Measurements from ENCODE around the gene UGT1A9. TPM values are rescaled to one million over a fixed set of nuclear protein-coding genes. Genes with fewer than 3 reads are reported as not detected.
"Not testable (repeated sequence)": the region's sequence is repeated elsewhere in the genome, so short reads cannot be mapped to it uniquely, and the experiment has no call there.

Gene UGT1A9
- total RNA-seq, 1 donor from 2014 or later: not detected

DNA sequence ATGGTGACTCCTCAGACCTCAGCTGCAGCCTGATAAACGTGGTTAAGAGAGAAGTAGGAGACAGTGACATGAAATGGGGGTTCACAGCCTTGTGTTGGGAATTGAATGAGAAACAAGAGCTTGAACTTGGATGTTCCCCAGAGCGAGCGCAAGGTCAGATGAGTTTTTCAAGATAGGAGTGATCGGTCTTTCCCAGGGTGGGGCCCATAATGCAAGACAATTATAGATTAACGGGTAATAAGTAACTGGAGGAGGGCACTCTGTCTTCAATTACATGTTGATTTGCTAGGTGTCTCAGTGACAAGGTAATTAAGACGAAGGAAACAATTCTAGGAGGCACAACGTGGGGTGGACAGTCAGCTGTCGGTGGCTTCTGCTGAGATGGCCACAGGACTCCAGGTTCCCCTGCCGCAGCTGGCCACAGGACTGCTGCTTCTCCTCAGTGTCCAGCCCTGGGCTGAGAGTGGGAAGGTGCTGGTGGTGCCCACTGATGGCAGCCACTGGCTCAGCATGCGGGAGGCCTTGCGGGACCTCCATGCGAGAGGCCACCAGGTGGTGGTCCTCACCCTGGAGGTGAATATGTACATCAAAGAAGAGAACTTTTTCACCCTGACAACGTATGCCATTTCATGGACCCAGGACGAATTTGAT, 41.0 kb downstream of the UGT1A9 start, which contains the start of gene UGT1A5:
TSS of gene UGT1A5 (plus strand) at position 297 of the 651 bp plus-strand sequence. CDS start at position 382, 85 bp downstream.
- intact Hi-C loops (cut with DNase I): no loop called here
- H3K4me1 ChIP-seq: peaks cover 7% of the 10 kb centered on the region
- H3K4me3 ChIP-seq: no peak within 1 kb of the TSS
- no peak within 1 kb of the TSS for H3K27ac ChIP-seq
- H3K27me3 ChIP-seq: no peaks in the 10 kb centered on the region
- no peaks in the 10 kb centered on the region for H3K36me3 ChIP-seq
- TF ChIP-seq, protein P1, sequence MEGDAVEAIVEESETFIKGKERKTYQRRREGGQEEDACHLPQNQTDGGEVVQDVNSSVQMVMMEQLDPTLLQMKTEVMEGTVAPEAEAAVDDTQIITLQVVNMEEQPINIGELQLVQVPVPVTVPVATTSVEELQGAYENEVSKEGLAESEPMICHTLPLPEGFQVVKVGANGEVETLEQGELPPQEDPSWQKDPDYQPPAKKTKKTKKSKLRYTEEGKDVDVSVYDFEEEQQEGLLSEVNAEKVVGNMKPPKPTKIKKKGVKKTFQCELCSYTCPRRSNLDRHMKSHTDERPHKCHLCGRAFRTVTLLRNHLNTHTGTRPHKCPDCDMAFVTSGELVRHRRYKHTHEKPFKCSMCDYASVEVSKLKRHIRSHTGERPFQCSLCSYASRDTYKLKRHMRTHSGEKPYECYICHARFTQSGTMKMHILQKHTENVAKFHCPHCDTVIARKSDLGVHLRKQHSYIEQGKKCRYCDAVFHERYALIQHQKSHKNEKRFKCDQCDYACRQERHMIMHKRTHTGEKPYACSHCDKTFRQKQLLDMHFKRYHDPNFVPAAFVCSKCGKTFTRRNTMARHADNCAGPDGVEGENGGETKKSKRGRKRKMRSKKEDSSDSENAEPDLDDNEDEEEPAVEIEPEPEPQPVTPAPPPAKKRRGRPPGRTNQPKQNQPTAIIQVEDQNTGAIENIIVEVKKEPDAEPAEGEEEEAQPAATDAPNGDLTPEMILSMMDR (IDR thresholded peaks at IDR 0.05): no peak
- TF ChIP-seq POLR2AphosphoS5 (IDR thresholded peaks at IDR 0.05; ENCODE audit: insufficient read depth in 1 of 2, low read depth in 1 of 2) (no peak), POLR2A (IDR thresholded peaks at IDR 0.05) (no peak)
- no peaks in the 10 kb centered on the region for H3K9me3 ChIP-seq
- DNase-seq (ENCODE audit: extremely low spot score in 2 of 2): no peak

DNA sequence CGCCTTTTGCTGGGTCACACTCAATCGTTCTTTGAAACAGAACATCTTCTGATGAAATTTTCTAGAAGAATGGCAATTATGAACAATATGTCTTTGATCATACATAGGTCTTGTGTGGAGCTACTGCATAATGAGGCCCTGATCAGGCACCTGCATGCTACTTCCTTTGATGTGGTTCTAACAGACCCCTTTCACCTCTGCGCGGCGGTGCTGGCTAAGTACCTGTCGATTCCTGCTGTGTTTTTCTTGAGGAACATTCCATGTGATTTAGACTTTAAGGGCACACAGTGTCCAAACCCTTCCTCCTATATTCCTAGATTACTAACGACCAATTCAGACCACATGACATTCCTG, 41.5 kb downstream of the UGT1A9 start:
- Histone ChIP-seq H3K4me3 (no peak overlapping the region), H3K9me3 (no peaks in the 10 kb centered on the region), H3K36me3 (no peaks in the 10 kb centered on the region), H3K4me1 (peaks cover 3% of the 10 kb centered on the region), H3K27me3 (no peaks in the 10 kb centered on the region), H3K27ac (no peak overlapping the region)
- DNase-seq (ENCODE audit: extremely low spot score in 2 of 2): no peak
- TF ChIP-seq, protein P1 (IDR thresholded peaks at IDR 0.05): no peak
- TF ChIP-seq POLR2A (IDR thresholded peaks at IDR 0.05): no peak
- no peak for TF ChIP-seq POLR2AphosphoS5 (IDR thresholded peaks at IDR 0.05; ENCODE audit: insufficient read depth in 1 of 2, low read depth in 1 of 2)
- intact Hi-C loops (cut with DNase I): no loop called here

DNA sequence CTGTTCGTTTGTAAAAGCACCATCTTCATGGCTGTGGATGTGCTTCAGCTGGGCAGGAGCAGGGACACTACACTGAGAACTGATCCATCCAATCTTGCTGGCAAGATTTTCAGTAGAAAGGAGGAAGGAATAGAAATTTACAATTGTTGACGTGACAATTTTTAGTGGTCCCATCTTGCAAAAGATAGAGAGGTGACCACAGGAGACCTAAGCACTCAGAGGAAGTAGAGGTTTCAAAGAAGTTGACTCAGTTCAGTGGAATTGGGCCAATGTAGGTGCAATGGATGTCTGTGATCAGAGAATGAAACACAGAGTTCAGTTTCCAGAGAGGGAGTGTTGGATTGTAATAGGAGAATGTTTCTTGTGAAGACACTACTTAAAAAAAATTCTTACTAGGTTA, 42.4 kb downstream of the UGT1A9 start:
- Histone ChIP-seq H3K27me3 (no peaks in the 10 kb centered on the region), H3K4me3 (no peak overlapping the region), H3K4me1 (no peaks in the 10 kb centered on the region), H3K27ac (no peak overlapping the region), H3K9me3 (no peaks in the 10 kb centered on the region), H3K36me3 (no peaks in the 10 kb centered on the region)
- intact Hi-C loops (cut with DNase I): no loop called here
- DNase-seq (ENCODE audit: extremely low spot score in 2 of 2): no peak
- TF ChIP-seq POLR2AphosphoS5 (IDR thresholded peaks at IDR 0.05; ENCODE audit: insufficient read depth in 1 of 2, low read depth in 1 of 2) (no peak), POLR2A (IDR thresholded peaks at IDR 0.05) (no peak)
- TF ChIP-seq, protein P1 (IDR thresholded peaks at IDR 0.05): no peak

DNA sequence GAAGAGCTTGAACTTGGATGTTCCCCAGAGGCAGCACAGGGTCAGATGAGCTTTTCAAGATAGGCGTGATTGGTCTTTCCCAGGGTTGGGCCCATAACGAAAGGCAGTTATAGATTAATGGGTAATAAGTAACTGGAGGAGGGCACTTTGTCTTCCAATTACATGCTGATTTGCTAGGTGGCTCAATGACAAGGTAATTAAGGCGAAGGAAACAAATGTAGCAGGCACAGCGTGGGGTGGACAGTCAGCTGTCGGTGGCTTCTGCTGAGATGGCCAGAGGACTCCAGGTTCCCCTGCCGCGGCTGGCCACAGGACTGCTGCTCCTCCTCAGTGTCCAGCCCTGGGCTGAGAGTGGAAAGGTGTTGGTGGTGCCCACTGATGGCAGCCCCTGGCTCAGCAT, 46.9 kb downstream of the UGT1A9 start, which contains the start of gene UGT1A4:
TSS of gene UGT1A4 (plus strand) at position 185 of the 400 bp plus-strand sequence. CDS start at position 270, 85 bp downstream.
- H3K4me1 ChIP-seq: no peaks in the 10 kb centered on the region
- no peaks in the 10 kb centered on the region for H3K36me3 ChIP-seq
- intact Hi-C loops (cut with DNase I): no loop called here
- no peak for DNase-seq (ENCODE audit: extremely low spot score in 2 of 2)
- no peaks in the 10 kb centered on the region for H3K27me3 ChIP-seq
- H3K9me3 ChIP-seq: no peaks in the 10 kb centered on the region
- TF ChIP-seq POLR2A (IDR thresholded peaks at IDR 0.05) (no peak), POLR2AphosphoS5 (IDR thresholded peaks at IDR 0.05; ENCODE audit: insufficient read depth in 1 of 2, low read depth in 1 of 2) (no peak)
- H3K27ac ChIP-seq: no peak within 1 kb of the TSS
- no peak within 1 kb of the TSS for H3K4me3 ChIP-seq

DNA sequence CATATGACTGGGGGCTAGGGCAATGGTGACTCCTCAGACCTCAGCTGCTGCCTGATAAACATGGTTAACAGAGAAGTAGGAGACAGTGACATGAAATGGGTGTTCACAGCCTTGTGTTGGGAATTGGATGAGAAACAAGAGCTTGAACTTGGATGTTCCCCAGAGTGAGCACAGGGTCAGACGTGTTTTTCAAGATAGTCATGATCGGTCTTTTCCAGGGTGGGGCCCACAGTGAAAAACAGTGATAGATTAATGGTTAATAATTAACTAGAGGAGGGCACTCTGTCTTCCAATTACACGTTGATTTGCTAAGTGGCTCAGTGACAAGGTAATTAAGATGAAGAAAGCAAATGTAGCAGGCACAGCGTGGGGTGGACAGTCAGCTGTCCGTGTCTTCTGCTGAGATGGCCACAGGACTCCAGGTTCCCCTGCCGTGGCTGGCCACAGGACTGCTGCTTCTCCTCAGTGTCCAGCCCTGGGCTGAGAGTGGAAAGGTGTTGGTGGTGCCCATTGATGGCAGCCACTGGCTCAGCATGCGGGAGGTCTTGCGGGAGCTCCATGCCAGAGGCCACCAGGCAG, 57.1 kb downstream of the UGT1A9 start, which contains the start of gene UGT1A3:
TSS of gene UGT1A3 (plus strand) at position 320 of the 579 bp plus-strand sequence. CDS start at position 405, 85 bp downstream.
- no peaks in the 10 kb centered on the region for H3K4me1 ChIP-seq
- H3K27me3 ChIP-seq: no peaks in the 10 kb centered on the region
- no peaks in the 10 kb centered on the region for H3K9me3 ChIP-seq
- intact Hi-C loops (cut with DNase I): no loop called here
- H3K27ac ChIP-seq: no peak within 1 kb of the TSS
- DNase-seq (ENCODE audit: extremely low spot score in 2 of 2): no peak
- no peaks in the 10 kb centered on the region for H3K36me3 ChIP-seq
- TF ChIP-seq POLR2AphosphoS5 (IDR thresholded peaks at IDR 0.05; ENCODE audit: insufficient read depth in 1 of 2, low read depth in 1 of 2): no peak
- TF ChIP-seq, protein P1 (IDR thresholded peaks at IDR 0.05): no peak
- TF ChIP-seq POLR2A (IDR thresholded peaks at IDR 0.05): no peak
- no peak within 1 kb of the TSS for H3K4me3 ChIP-seq

DNA sequence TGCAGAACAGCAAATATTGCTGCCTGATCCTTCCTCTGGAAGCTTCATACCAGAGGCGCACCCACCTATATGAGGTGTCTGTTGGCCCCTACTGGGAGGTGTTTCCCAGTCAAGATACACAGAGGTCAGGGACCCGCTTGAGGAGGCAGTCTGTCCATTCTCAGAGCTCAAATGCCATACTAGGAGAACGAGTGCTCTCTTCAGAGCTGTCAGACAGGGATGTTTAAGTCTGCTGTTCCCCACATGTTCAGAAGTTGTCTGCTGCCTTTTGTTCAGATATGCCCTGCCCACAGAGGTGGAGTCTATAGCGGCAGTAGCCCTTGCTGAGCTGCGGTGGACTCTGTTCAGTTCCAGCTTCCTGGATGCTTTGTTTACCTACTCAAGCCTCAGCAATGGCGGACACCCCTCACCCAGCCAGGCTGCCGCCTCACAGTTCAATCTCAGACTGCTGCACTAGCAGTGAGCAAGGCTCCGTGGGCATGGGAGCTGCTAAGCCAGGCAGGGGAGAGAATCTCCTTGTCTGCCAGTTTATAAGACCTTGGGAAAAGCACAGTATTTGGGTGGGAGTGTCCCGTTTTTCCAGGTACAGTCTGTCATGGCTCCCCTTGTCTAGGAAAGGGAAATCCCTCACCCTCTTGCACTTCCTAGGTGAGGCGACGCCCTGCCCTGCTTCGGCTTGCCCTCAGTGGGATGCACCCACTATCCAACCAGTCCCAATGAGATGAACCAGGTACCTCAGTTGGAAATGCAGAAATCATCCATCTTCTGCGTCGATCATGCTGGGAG, 65.4 kb downstream of the UGT1A9 start:
- H3K4me3 ChIP-seq; H3K27me3 ChIP-seq; H3K27ac ChIP-seq; H3K4me1 ChIP-seq; H3K36me3 ChIP-seq; DNase-seq (ENCODE audit: extremely low spot score in 2 of 2); intact Hi-C loops (cut with DNase I); H3K9me3 ChIP-seq: not testable (repeated sequence)

All from vagina (tissue), 2 donors.